Right kidney (tissue), 9 donors: ENCODE results near the gene UMOD.
A peak's percentile ranks its signal among the peaks of the same experiment; 100 is the strongest.

Source experiments
- DNase-seq: peaks from one replicate; pipeline ENCODE4 v3.0.0-alpha.2; 2016
- long read RNA-seq, 8 donors: transcript quantifications; one replicate each; lab custom pipeline, GENCODE V29; 2026

UMOD gene
- long read RNA-seq, donor 1, transcript UMOD-203 (11 exons, 2,399 nt) = major isoform, 7 of 7 reads
- long read RNA-seq, donor 1, partial matches to known transcripts = 0 of 7 reads
- long read RNA-seq, donor 1, other reads (novel, unspliced or antisense) = 0 of 7 reads
- long read RNA-seq, donor 2, partial matches to known transcripts = 6 of 9 reads
- long read RNA-seq, donor 2, other reads (novel, unspliced or antisense) = 0 of 9 reads
- long read RNA-seq, donor 3, transcript UMOD-203 (11 exons, 2,399 nt) = major isoform, 33 of 152 reads
- long read RNA-seq, donor 3, transcript UMOD-213 (3 exons, 559 nt) = minor isoform, 6 of 152 reads
- long read RNA-seq, donor 3, partial matches to known transcripts = 93 of 152 reads
- long read RNA-seq, donor 3, other reads (novel, unspliced or antisense) = 20 of 152 reads
- long read RNA-seq, donor 4, transcript UMOD-203 (11 exons, 2,399 nt) = major isoform, 20 of 84 reads
- long read RNA-seq, donor 4, partial matches to known transcripts = 52 of 84 reads
- long read RNA-seq, donor 4, other reads (novel, unspliced or antisense) = 10 of 84 reads
- long read RNA-seq, donor 5, partial matches to known transcripts = 0 of 3 reads
- long read RNA-seq, donor 5, other reads (novel, unspliced or antisense) = 0 of 3 reads
- long read RNA-seq, donor 6, transcript UMOD-213 (3 exons, 559 nt) = major isoform, 5 of 35 reads
- long read RNA-seq, donor 6, partial matches to known transcripts = 22 of 35 reads
- long read RNA-seq, donor 6, other reads (novel, unspliced or antisense) = 5 of 35 reads
- long read RNA-seq, donor 7 = 0 reads
- long read RNA-seq, donor 8, transcript UMOD-203 (11 exons, 2,399 nt) = major isoform, 14 of 101 reads
- long read RNA-seq, donor 8, partial matches to known transcripts = 61 of 101 reads
- long read RNA-seq, donor 8, other reads (novel, unspliced or antisense) = 23 of 101 reads

DNA sequence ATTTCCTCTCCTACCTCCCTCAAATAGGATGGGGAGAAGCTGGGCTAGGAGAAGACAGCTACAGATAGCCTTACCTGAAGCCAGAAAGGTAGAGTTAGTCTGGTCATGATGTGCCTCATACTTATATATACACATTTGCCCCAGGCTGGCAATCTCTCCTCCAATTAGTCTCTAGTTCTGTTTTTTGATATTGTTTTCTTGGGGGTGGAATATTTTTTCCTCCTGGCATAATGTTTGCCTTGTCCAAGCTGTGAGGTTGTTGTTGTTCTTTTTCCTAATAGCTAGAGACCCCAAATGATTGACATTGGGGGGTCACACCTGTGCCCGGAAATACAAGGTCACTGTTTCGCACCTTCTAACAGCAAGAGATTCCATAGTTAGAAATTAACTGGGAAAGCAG lies at the start of gene UMOD:
UMOD (minus strand) TSS at position 101 of the 400 bp plus-strand sequence. CDS start 1,978 bp downstream, outside the sequence.
- DNase-seq = no peak

DNA sequence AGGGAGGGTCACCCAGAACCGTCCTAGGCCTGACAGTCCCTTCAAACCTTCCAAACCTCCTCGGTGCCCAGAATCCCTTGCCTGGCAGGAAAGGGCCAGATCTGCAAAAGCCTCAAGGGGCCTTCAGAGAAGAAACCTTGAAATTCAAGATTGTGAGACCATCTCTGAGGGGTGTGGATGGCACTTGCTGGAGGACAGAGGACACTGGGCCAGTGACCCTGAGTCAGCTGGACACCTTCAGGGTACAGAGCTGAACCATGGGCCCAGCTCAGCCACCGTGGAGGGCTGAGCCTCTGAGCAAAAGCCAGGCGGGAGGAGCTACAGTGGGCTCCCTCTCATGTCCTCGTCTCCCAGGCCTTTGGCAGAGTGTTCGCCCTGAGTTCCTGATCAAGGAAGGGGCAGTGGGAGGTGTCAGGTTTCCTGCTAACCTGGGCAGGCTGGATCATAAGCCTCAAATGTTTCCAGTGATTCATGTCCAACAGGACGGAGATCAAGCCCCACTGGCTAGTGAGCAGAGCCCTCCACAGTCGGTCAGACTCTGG lies 49.0 kb upstream of the UMOD start:
- DNase-seq = no peak

DNA sequence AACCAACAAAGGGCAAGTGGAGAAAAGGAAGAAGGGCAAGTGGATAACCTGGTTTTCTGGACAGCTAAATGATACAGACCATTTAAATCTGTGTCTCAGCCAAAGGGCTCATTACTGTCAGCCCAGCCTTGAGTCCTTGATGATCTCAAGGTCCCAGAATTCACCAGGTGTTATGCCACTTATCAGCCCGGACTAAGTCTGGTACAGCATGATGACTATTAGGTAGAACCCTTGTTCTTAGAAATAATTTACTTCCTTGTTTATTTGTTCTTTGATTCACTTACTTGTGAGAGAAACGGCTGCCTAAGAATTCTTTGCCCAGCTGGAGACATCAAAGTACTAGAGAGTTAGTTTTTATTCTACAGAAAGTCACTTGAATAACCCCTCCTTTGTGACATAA lies 48.6 kb upstream of the UMOD start:
- no peak for DNase-seq

DNA sequence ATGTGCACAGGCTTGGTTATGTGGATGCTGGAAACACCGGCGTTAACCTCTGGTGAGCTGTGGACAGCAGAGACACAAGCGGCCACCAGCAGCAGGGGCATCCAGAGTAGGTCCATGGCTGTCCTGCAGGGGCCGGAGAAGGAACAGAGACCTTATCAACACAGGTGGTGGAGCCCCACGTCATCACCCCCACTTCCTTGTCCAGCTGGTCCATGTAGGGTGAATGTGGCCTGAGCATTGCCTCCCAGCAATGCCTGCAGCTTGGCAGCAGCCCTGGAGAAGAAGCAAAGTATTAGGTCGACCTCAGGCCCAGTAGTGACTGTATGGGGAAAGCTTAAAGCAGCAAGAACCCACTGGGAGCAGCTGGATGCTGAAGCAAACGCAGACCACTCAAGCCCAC lies 46.7 kb upstream of the UMOD start:
- DNase-seq = no peak

DNA sequence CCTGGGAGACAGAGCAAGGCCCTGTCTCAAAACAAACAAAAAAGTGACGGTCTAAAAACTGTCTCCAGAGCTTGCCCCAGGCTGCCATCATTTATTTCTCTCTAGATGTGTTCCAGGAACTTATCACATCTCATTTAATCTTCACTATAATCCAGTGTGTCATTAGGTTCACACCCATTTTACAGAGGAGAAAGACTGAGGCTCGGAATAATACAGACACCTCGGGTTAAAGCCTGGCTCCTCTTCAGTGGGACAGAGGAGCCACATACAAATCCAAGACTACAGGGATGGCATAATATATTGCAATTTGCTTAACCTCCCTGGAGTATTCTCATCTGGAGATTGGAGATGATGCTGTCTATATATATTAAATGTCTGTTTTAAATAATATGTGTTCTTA lies 46.1 kb upstream of the UMOD start:
- no peak for DNase-seq

DNA sequence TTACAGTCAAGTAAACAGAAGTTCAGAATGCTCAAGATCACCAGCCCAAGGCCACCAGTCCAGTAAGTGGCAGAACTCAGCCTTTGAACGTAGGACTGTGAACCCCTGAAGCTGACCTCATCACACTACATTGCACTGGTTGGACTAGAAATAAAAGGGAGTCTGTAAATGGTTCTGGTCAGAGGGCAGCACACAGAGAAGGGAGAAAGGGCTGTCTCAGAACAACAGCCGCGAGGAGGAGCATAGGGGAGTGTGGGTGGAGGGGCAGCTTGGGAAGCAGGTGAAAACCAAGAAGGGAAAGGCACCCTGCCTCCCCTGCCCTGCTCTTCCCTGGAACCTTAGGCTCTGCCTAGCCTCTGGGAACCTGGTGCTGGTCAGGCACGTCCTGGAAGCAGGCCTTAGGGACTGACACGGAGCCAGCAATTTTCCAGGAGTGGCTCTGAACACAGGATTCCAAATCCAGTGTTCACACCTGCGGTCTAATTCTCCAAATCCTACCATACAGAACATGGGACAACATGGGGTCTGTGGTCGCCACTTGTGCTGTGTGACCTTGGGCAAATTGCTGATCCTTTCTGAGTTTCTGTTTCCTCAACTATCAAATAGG lies 45.1 kb upstream of the UMOD start:
- DNase-seq = no peak

DNA sequence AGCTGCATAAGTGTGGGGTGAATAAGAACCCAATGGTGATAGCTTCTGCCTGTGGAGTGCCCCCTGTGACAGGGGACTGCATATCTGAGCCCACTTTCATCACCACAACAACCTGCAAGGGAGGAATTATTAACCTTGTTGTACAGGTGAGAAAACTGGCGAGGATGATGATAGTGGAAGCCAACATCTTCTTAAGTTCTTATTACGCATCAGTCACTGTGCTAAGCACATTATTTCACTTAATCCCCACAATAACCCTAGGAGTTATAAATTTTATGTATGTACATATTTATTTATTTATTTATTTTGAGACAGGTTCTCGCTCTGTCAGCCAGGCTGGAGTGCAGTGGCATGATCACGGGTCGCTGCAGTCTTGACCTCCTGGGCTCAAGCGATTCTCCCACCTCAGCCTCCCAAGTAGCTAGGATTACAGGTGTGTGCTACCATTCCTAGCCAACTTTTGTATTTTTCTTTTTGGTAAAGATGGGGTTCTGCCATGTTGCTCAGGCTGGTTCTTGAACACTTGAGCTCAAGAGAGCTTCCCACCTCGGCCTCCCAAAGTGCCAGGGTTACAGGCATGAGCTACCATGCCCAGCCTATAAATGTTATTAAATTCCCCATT lies 44.4 kb upstream of the UMOD start:
- DNase-seq = no peak

DNA sequence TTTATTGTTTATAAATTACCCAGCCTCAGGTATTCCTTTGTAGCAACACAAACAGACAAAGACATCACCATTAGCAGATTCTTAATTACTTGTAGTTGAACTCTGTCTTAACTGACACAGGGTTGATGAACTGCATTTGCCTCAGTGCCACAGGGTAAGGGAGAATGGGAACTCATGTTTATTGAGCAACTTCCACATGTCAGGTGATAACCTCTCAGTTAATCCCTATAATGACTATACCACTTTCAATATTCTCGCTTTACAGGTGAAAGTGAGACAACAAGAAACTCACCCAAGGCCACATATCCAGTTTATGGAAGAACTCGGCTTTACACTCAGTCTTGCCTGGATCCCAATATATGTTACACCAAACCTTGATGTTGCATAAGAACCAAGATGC lies 43.4 kb upstream of the UMOD start:
- DNase-seq = no peak

DNA sequence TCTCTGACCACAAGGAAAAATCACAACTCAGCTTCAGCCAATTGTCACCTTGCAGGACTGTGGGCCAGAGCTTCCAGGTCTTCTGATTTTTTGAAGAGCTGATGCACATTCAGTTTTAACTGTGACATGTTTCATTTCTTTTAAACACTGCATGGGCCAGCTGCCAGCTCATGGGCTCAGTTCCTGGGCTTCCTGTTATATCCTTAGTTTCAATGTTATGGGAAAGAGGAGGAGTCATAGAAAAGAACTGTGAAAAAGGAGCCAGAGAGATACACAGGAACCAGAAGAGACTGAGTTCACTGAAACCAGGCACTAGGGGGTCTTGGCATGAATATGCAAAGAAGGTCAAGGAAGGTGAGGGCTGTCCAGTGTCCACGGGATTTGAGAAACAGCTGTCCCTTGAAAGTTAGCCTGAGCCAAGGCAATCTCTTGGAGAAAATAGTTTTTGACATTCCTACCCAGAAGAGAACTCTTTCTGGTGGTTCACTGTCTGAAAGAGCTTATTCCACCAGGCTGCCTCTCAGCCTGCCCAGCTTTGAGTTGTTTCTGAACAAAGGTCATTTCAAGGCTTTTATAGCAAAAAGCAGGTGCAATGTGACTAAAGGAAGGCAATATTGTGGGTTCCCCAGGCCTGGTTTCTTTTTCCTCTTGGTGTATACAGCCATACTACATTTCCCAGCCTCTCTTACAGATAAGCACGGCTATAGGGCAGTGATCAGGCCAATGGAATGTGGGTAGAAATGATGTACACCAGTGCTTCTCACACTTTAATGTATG lies 41.5 kb upstream of the UMOD start:
- DNase-seq = no peak

DNA sequence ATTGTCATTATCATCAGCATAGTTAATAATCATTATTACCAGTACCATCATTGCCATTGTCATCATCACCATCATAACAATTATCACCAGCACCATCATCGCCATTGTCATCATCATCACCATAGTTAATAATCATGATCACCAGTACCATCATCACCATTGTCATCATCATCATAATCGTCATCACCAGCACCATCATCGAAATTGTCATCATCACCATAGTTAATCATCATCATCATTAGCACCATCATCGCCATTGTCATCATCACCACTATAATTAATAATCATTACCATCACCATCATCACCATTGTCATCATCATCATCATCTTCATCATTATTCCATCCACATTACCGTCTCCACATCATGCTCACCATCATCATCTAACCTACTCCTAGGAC lies 38.5 kb upstream of the UMOD start:
- DNase-seq = no peak

DNA sequence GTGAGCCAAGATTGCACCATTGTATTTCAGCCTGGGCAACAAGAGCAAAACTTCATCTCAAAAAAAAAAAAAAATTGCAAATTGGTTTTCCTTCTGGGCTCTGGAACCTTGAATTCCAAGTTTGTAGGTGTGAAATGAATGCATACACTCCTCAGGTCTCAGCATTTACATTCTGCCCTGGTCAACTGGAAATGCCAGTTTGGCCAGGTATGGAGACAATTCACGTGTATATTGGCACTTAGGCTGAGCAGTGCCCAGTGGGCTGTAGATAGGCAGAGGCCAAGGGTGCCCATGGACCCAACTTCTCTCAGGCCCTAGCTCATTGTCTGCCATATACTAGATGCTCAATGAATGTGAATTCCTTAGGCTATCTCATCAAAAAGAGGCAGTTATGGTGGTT lies 36.3 kb upstream of the UMOD start:
- no peak for DNase-seq

DNA sequence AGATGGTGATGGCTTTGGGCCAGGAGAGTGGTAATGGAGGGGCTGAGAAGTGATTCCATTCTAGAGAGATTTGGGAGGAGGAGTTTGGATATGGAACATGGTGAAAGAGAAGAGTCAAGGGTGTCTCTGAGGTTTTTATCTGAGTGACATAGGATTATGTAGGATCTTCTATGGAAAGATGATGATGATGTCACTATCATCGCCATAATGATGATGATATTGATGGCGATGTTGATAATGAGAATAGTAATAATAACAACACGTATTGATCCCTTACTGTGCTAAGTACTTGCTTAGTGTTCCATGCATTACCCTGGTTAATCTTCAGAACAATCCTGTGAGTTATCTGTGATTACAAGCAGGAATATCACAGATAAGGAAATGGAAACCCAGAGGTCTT lies 35.5 kb upstream of the UMOD start:
- DNase-seq = no peak

DNA sequence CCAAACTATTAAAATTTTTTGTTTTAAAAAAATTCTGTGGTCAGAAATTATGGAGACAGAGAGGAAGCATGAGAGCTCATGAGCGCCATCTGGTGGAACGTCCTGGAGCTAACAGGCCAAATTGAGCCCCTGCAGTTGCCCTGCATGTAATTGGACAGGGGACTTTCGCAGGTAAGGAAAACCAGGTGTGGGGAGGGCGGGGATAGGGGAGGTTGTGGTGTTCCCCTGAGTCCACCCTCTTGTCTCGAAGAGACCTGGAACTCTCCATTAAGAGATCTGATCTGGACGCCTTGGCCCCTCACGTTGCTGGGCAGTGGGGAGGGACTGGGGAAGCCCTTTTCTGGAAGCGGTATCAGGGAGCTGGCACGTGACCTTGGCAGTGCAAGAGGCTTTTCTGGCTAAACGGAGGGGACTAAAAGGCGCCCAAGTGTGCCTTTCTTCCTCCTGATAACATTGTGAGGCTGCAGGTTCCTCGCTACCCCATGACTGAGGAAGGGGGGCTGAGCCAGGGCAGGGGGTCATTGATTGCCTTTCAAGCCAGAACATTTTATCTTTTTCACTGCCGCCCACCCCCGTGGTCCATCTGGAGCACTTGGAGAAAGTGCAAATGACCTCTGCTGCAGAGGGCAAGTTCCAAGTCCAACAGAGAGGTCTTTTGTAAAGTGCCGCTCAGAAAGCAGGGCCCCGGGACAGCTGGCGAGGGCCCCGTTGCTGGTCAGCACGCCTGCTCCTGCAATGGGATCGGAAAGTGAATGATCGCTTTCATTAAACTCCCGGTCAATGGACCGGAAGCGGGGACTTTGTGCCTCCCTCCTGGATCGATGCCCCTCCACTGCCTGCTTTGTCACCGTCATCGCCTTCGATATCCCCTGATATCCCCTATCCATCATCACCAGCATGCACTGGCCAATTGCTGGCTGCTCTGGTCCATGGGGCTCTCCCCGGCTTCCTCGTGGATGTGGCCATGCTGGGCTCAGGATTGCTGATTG lies 33.6 kb upstream of the UMOD start:
- peak; percentile 51 for DNase-seq

DNA sequence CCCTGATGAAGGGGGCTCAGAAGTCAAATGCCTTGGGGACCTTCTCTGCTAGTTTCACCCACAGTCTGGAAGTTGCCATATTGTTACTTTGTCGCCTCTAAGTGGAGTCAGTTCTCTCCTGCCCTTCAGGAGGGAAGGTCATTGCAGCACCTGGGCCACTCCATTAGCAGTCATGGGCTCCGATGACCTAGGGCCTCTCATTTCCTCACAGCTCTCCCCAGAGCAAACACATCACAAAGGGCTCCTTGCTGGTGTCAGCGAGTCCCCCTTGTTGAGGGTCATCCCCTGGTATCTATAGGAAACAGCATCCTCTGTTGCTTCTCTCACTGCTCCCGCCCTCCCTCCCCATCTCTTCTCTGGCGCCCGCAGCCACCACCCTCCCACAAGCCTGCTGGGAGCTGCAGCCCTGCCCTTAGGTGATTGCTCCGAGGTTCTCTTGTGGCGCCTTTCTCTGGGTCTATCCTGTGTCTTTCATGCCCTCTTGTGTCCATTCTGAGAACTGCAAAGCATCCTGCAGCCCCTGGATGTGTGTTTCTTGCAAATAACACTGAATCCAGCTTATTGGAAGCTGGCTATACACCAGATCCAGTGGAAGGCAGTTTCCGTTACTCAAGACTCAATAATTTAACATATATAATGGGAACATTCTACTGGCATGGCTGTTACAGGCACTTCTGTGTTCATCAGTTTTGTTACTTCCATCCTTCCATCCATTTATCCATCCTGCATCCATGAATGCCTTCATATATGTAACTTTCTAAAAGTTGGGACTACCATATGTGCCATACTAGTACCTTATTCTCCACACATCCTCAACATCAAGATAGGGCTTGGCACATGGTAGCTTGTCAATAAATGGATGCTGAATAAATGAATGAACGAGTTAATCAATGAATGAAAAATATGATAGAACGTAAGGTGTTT lies 30.9 kb upstream of the UMOD start:
- no peak for DNase-seq

DNA sequence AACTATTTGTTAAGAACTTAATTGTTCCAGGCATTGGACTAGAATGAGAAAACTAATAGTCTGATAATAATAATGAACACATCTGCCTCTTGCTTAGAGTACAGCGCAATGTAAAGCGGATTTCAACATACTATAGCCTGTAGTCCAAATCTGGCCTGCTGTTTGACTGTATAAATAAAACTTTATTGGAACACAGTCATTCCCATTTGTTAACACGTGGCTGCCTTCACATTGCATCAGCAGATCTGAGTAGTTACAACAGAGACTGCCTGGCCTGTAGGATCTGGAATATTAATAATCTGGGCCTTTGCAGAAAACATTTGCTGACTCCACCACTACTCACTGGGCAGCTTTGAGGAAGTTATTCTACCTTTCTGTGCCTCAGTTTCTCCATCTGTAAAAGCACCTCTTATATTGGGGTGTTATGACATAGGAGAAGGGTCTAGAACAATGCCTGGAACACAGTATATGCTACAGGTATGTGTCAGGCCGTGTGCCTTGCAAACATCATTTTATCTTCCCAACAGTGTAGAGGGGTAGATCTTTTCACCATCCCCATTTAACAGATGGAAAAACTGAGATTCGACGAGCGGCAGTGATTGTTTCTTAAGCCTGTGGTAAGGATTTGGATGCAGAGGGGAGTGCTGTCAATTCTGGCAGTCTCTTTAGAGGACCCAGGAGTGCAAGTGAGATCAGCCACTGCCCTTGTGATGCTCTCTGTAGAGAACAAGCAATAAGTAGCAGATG lies 29.9 kb upstream of the UMOD start:
- no peak for DNase-seq

DNA sequence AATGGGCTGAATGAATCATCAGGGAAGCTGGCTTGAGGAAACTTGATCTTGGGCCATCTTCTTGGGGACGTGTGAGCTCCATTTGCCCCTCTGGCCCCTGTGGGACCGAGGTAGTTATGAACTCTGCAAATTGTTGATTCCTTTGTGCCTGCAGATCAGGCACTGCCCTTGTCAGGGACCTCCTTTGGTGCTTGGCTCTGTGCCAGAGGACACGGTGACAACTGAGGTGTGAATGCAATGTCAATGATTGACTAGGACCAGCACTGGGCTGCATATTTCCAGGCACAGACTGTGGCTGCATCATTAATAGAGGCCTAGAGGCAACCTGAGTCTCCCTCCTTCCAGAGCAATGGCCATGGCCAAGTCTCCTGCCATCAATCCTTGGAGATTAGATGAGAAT lies 28.3 kb upstream of the UMOD start:
- DNase-seq = no peak

DNA sequence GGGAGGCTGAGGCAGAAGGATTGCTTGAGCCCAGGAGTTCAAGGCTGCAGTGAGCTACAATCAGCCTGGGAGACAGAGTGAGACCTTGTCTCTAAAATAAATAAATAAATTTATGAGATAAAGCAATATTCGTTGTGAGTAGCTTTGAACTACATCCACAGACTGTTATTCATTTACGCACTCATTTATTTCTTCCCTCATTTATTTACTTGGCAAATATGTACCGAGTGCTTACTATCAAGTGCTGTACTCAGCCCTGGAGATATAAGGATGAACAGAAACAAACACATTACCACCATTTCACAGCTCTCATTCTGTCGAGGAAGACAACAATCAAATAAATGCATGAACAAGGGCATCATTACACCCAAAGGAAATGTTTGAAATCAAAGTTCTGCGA lies 24.7 kb upstream of the UMOD start:
- DNase-seq = no peak

DNA sequence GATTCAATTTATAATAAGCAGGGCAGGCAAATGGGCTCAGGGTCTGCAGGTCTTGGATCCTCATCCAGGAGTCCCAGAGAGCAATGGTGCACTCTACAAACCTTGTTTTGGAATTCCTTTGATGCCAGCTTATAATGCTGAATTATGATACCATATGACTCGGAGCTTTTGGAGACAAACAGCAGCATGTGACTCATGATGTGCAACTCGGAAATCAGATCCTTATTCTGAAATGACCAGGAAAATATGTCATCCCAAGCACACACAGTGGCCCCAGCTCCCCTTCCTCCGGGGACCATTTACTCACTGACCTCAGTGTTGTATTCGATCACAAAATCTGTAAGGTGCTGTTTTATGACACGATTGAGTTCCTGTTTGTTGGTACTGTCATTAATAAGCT lies 20.2 kb upstream of the UMOD start:
- DNase-seq = no peak
